HEK293 (cell line): Measurements from ENCODE around the gene DCAF10.

Experiments used
- CTCF ChIA-PET: fragments of 350-600 bp; formaldehyde crosslinking; extraction: SDS; loops from one replicate; lab custom pipeline; 2021; ENCODE audit warnings: antibody characterized with exemption; lab: Yijun Ruan, JAX
- POLR2A ChIA-PET: fragments of 300-600 bp; formaldehyde crosslinking; extraction: SDS; loops from one replicate; lab custom pipeline; 2020; ENCODE audit warnings: antibody characterized with exemption, inconsistent platforms; lab: Yijun Ruan, JAX
- H3K27ac ChIP-seq: fragments of 200-500 bp; sonication (Bioruptor generic); 2 replicates; pipeline ENCODE4 v1.5.1; 2014; ENCODE audit warnings: low read depth, low read length, control low read depth, inconsistent platforms; ENCODE audit errors: extremely low read depth
- H3K36me3 ChIP-seq, 2 experiments: fragments of 200-500 bp in 1 of 2; sonication (Bioruptor generic) in 1 of 2; 1 replicate in 1 of 2; 2 replicates in 1 of 2; pipeline ENCODE4 v1.5.1; 2014 to 2017; ENCODE audit warnings: inconsistent platforms in 2 of 2, low read length in 2 of 2; ENCODE audit not compliant: control insufficient read depth in 2 of 2, insufficient read depth in 1 of 2
- H3K4me1 ChIP-seq: fragments of 200-500 bp; sonication (Bioruptor generic); 2 replicates; pipeline ENCODE4 v1.5.1; 2014; ENCODE audit warnings: mild to moderate bottlenecking, low read length, inconsistent platforms; ENCODE audit not compliant: control insufficient read depth, insufficient read depth
- H3K4me3 ChIP-seq: 2 replicates; pipeline ENCODE4 v1.5.1; 2011; ENCODE audit warnings: low read depth, mild to moderate bottlenecking, control low read depth, low read length, moderate library complexity
- H3K9me3 ChIP-seq: fragments of 200-500 bp; sonication (Bioruptor generic); 2 replicates; pipeline ENCODE4 v1.5.1; 2014; ENCODE audit warnings: low read depth, low read length, inconsistent platforms; ENCODE audit not compliant: control insufficient read depth, insufficient read depth
- HOXC10 ChIP-seq: sonication (generic); formaldehyde crosslinking; IDR thresholded peaks from 2 replicates; pipeline ENCODE4 v1.8.1; 2023; ENCODE audit warnings: mild to moderate bottlenecking, missing genetic modification reagents
- MYNN ChIP-seq: fragments of 450-650 bp; formaldehyde crosslinking; IDR thresholded peaks from 2 replicates; pipeline ENCODE4 v1.5.1; 2016; ENCODE audit warnings: missing biosample characterization, missing genetic modification characterization, borderline replicate concordance
- ZBTB6 ChIP-seq: fragments of 450-650 bp; formaldehyde crosslinking; IDR thresholded peaks from 2 replicates; pipeline ENCODE4 v1.5.1; 2017; ENCODE audit warnings: missing biosample characterization, missing genetic modification characterization
- ZFP3 ChIP-seq: fragments of 450-650 bp; formaldehyde crosslinking; IDR thresholded peaks from 2 replicates; pipeline ENCODE4 v1.5.1; 2016; ENCODE audit warnings: low read depth, missing biosample characterization, missing genetic modification characterization
- ZNF114 ChIP-seq: fragments of 450-650 bp; formaldehyde crosslinking; IDR thresholded peaks from 2 replicates; pipeline ENCODE4 v1.5.0; 2017; ENCODE audit warnings: missing biosample characterization, missing genetic modification characterization
- ZNF148 ChIP-seq: fragments of 450-650 bp; formaldehyde crosslinking; IDR thresholded peaks from 2 replicates; pipeline ENCODE4 v1.5.0; 2017; ENCODE audit warnings: missing biosample characterization, missing genetic modification characterization, borderline replicate concordance
- ZNF155 ChIP-seq: fragments of 450-650 bp; formaldehyde crosslinking; IDR thresholded peaks from 2 replicates; pipeline ENCODE4 v1.5.1; 2016; ENCODE audit warnings: missing biosample characterization, missing genetic modification characterization
- ZNF311 ChIP-seq: fragments of 450-650 bp; formaldehyde crosslinking; IDR thresholded peaks from 2 replicates; pipeline ENCODE4 v1.5.1; 2017; ENCODE audit warnings: missing biosample characterization, missing genetic modification characterization, borderline replicate concordance
- ZNF362 ChIP-seq: fragments of 450-650 bp; formaldehyde crosslinking; IDR thresholded peaks from 2 replicates; pipeline ENCODE4 v1.5.1; 2016; ENCODE audit warnings: missing biosample characterization, missing genetic modification characterization
- ZNF398 ChIP-seq: fragments of 450-650 bp; formaldehyde crosslinking; IDR thresholded peaks from 2 replicates; pipeline ENCODE4 v1.5.1; 2017; ENCODE audit warnings: missing biosample characterization, missing genetic modification characterization
- ZNF404 ChIP-seq: fragments of 450-650 bp; formaldehyde crosslinking; IDR thresholded peaks from 2 replicates; pipeline ENCODE4 v1.5.1; 2017; ENCODE audit warnings: missing biosample characterization, missing genetic modification characterization
- ZNF561 ChIP-seq: fragments of 450-650 bp; IDR thresholded peaks from 2 replicates; pipeline ENCODE4 v1.5.1; 2018; ENCODE audit warnings: missing biosample characterization, missing genetic modification characterization, borderline replicate concordance
- ZNF645 ChIP-seq: fragments of 450-650 bp; formaldehyde crosslinking; IDR thresholded peaks from 2 replicates; pipeline ENCODE4; 2016; ENCODE audit warnings: missing biosample characterization, missing genetic modification characterization
- ZSCAN18 ChIP-seq: fragments of 450-650 bp; formaldehyde crosslinking; IDR thresholded peaks from 2 replicates; pipeline ENCODE4 v1.5.1; 2016; ENCODE audit warnings: missing biosample characterization, missing genetic modification characterization

Gene DCAF10

GRCh38 chr9:37892063-37892462, 91.5 kb downstream of the DCAF10 start:
- CTCF ChIA-PET = no interaction called here
- Histone ChIP-seq H3K36me3 (peaks cover 20 to 71% of the 10 kb centered on the region in 2 experiments), H3K4me1 (no peaks in the 10 kb centered on the region)

GRCh38 chr9:37897665-37898064, 97.1 kb downstream of the DCAF10 start:
- no peak for TF ChIP-seq ZNF155 (tag by site-specific recombination)
- no peak for TF ChIP-seq ZBTB6 (tag by site-specific recombination)
- TF ChIP-seq ZFP3 (tag by site-specific recombination) = no peak
- no peak for TF ChIP-seq ZNF148 (tag by site-specific recombination)
- no peak for TF ChIP-seq ZNF114
- no peak for TF ChIP-seq ZNF645 (tag by site-specific recombination)
- TF ChIP-seq ZNF561 (tag by site-specific recombination) = no peak
- TF ChIP-seq ZNF311 = no peak
- no peak for TF ChIP-seq ZNF404 (tag by site-specific recombination)
- TF ChIP-seq ZNF362 = no peak
- TF ChIP-seq HOXC10 (CRISPR knock-in tag) = no peak
- no peak for TF ChIP-seq ZSCAN18 (tag by site-specific recombination)
- ChIA-PET CTCF (no interaction called here), POLR2A (no interaction called here)
- Histone ChIP-seq H3K4me1 (no peaks in the 10 kb centered on the region), H3K9me3 (no peaks in the 10 kb centered on the region), H3K4me3 (no peak overlapping the region), H3K27ac (no peak overlapping the region), H3K36me3 (peaks cover 27 to 64% of the 10 kb centered on the region in 2 experiments)

More at GRCh38 chr9:37892063-37892462, 91.5 kb downstream of the DCAF10 start:
- no peak overlapping the region for H3K4me3 ChIP-seq
- no peak for TF ChIP-seq MYNN (tag by site-specific recombination)
- TF ChIP-seq ZNF398 (tag by site-specific recombination) = no peak
- H3K9me3 ChIP-seq = no peaks in the 10 kb centered on the region
- POLR2A ChIA-PET = interaction anchor here (1.7 kb wide), 1 partner anchor 10 kb away, joined by 7 read pairs; no protein-coding TSS in a partner anchor
- H3K27ac ChIP-seq = no peak overlapping the region
